CD4-positive, CD25-positive, alpha-beta regulatory T cell (primary cell): ENCODE results near the gene MN1. TPM values are rescaled to one million over a fixed set of nuclear protein-coding genes. Genes with fewer than 3 reads are reported as not detected.

Experiments
- ATAC-seq, 2 donors: fragments of 150-1000 bp; cut with Tn5 transposase; one replicate each; pipeline ENCODE4 v1.10.0; 2021; ENCODE audit warnings: low read depth in 2 of 2, moderate number of reproducible peaks in 2 of 2, moderate library complexity in 1 of 2
- DNase-seq, 3 donors: peaks; one replicate each; pipeline versions ENCODE4 v3.0.0 to v3.0.0-alpha.2; 2012 to 2022; ENCODE audit warnings: mixed read lengths in 1 of 3
- H3K27ac ChIP-seq: one replicate; pipeline ENCODE4 v1.7.0; 2013; ENCODE audit warnings: mild to moderate bottlenecking, low read length; ENCODE audit not compliant: insufficient read depth, poor library complexity, severe bottlenecking
- H3K27me3 ChIP-seq: one replicate; pipeline ENCODE4 v1.7.0; 2013; ENCODE audit warnings: low read length; ENCODE audit not compliant: control insufficient read depth, insufficient read depth
- H3K36me3 ChIP-seq: one replicate; pipeline ENCODE4 v1.7.0; 2013; ENCODE audit warnings: mild to moderate bottlenecking, low read length, moderate library complexity; ENCODE audit not compliant: control insufficient read depth, insufficient read depth
- H3K4me1 ChIP-seq: 2 replicates; pipeline ENCODE4 v1.7.0; 2013; ENCODE audit warnings: mild to moderate bottlenecking, low read length; ENCODE audit not compliant: insufficient read depth, control insufficient read depth, poor library complexity, severe bottlenecking
- H3K4me3 ChIP-seq: one replicate; pipeline ENCODE4 v1.7.0; 2013; ENCODE audit warnings: low read depth, mild to moderate bottlenecking, low read length, moderate library complexity
- H3K9me3 ChIP-seq, 2 experiments: 1 replicate in 1 of 2; 2 replicates in 1 of 2; pipeline ENCODE4 v1.7.0; 2013; ENCODE audit warnings: low read length in 2 of 2, mild to moderate bottlenecking in 1 of 2, moderate library complexity in 1 of 2; ENCODE audit not compliant: control insufficient read depth in 2 of 2
- H3K27ac Mint-ChIP-seq, 3 donors: one replicate each; pipeline ENCODE4 v1.8.0; 2020 to 2022; ENCODE audit warnings: mild to moderate bottlenecking in 3 of 3, mixed read lengths in 3 of 3, moderate library complexity in 2 of 3
- H3K27me3 Mint-ChIP-seq: one replicate; pipeline ENCODE4 v1.8.0; 2022; ENCODE audit warnings: mild to moderate bottlenecking, mixed read lengths
- H3K36me3 Mint-ChIP-seq: one replicate; pipeline ENCODE4 v1.8.0; 2020; ENCODE audit warnings: mixed read lengths
- H3K4me1 Mint-ChIP-seq, 4 donors: one replicate each; pipeline ENCODE4 v1.8.0; 2020 to 2022; ENCODE audit warnings: mixed read lengths in 4 of 4, mild to moderate bottlenecking in 1 of 4
- H3K4me3 Mint-ChIP-seq, 4 donors: one replicate each; pipeline ENCODE4 v1.8.0; 2020 to 2022; ENCODE audit warnings: mild to moderate bottlenecking in 4 of 4, mixed read lengths in 4 of 4, moderate library complexity in 3 of 4
- H3K9me3 Mint-ChIP-seq, 7 donors: one replicate each; pipeline ENCODE4 v1.8.0; 2020 to 2022; ENCODE audit warnings: mixed read lengths in 7 of 7, mild to moderate bottlenecking in 3 of 7, moderate library complexity in 2 of 7
- polyA plus RNA-seq, 4 donors: library from polyadenylated mRNA; unstranded; fragments of 300-500 nt; fragmentation: Illumina TruSeq; gene quantifications; one replicate each; pipeline ENCODE4 v1.2.3, GENCODE V29; 2021
- total RNA-seq: library from RNA; stranded (reverse); gene quantifications from one replicate; pipeline ENCODE4 v1.2.3, GENCODE V29; 2022

The MN1 gene
- total and polyA plus RNA-seq, 5 donors from 2014 or later, result 0.07 to 0.39 TPM; not detected in 3

GRCh38 chr22:27823221-27823620 lies 21.7 kb upstream of the MN1 start:
- DNase-seq, result no peak
- Mint-ChIP-seq H3K27me3 (no peaks in the 10 kb centered on the region), H3K4me3 (no peak overlapping the region), H3K27ac (no peak overlapping the region), H3K36me3 (no peaks in the 10 kb centered on the region), H3K4me1 (no peaks in the 10 kb centered on the region), H3K9me3 (peaks cover 0 to 1% (median 0%) of the 10 kb centered on the region in 7 donors)
- Histone ChIP-seq H3K4me3 (no peak overlapping the region), H3K27ac (no peak overlapping the region), H3K9me3 (no peaks in the 10 kb centered on the region), H3K36me3 (no peaks in the 10 kb centered on the region), H3K4me1 (no peaks in the 10 kb centered on the region), H3K27me3 (no peaks in the 10 kb centered on the region)
- no peak for ATAC-seq

- H3K4me3 Mint-ChIP-seq, result no peak overlapping the region
- Histone ChIP-seq H3K27me3 (no peaks in the 10 kb centered on the region), H3K9me3 (no peaks in the 10 kb centered on the region), H3K27ac (no peak overlapping the region), H3K36me3 (no peaks in the 10 kb centered on the region), H3K4me1 (no peaks in the 10 kb centered on the region), H3K4me3 (no peak overlapping the region)
- ATAC-seq (no peak), DNase-seq (no peak)
- no peaks in the 10 kb centered on the region for H3K9me3 Mint-ChIP-seq
- no peaks in the 10 kb centered on the region for H3K27me3 Mint-ChIP-seq
- no peak overlapping the region for H3K27ac Mint-ChIP-seq
- no peaks in the 10 kb centered on the region for H3K36me3 Mint-ChIP-seq
- H3K4me1 Mint-ChIP-seq, result no peaks in the 10 kb centered on the region
Measured at GRCh38 chr22:27820896-27821866, 19.6 kb upstream of the MN1 start.

- H3K36me3 ChIP-seq, result no peaks in the 10 kb centered on the region
- H3K4me1 ChIP-seq, result no peaks in the 10 kb centered on the region
- Mint-ChIP-seq H3K36me3 (no peaks in the 10 kb centered on the region), H3K27ac (no peak overlapping the region), H3K27me3 (peaks cover 3% of the 10 kb centered on the region), H3K9me3 (no peaks in the 10 kb centered on the region), H3K4me3 (no peak overlapping the region), H3K4me1 (no peaks in the 10 kb centered on the region)
- H3K27ac ChIP-seq, result no peak overlapping the region
- DNase-seq, result no peak
- H3K4me3 ChIP-seq, result no peak overlapping the region
- no peak for ATAC-seq
- H3K27me3 ChIP-seq, result no peaks in the 10 kb centered on the region
- no peaks in the 10 kb centered on the region for H3K9me3 ChIP-seq
Measured at GRCh38 chr22:27816552-27816951, 15.0 kb upstream of the MN1 start.

- DNase-seq, result no peak
- no peaks in the 10 kb centered on the region for H3K4me1 ChIP-seq
- ATAC-seq, result no peak
- no peaks in the 10 kb centered on the region for H3K9me3 ChIP-seq
- H3K9me3 Mint-ChIP-seq, result no peaks in the 10 kb centered on the region
- H3K4me3 Mint-ChIP-seq, result no peak overlapping the region
- no peaks in the 10 kb centered on the region for H3K4me1 Mint-ChIP-seq
- H3K36me3 ChIP-seq, result no peaks in the 10 kb centered on the region
- H3K4me3 ChIP-seq, result no peak overlapping the region
- peaks cover 7% of the 10 kb centered on the region for H3K27me3 Mint-ChIP-seq
- no peak overlapping the region for H3K27ac ChIP-seq
- no peaks in the 10 kb centered on the region for H3K27me3 ChIP-seq
- H3K36me3 Mint-ChIP-seq, result no peaks in the 10 kb centered on the region
- H3K27ac Mint-ChIP-seq, result no peak overlapping the region
Measured at GRCh38 chr22:27815826-27816530, 14.4 kb upstream of the MN1 start.

- no peaks in the 10 kb centered on the region for H3K9me3 ChIP-seq
- H3K4me1 ChIP-seq, result no peaks in the 10 kb centered on the region
- no peaks in the 10 kb centered on the region for H3K36me3 ChIP-seq
- ATAC-seq (no peak), DNase-seq (no peak)
- H3K27ac Mint-ChIP-seq, result no peak overlapping the region
- H3K27me3 ChIP-seq, result no peaks in the 10 kb centered on the region
- H3K36me3 Mint-ChIP-seq, result no peaks in the 10 kb centered on the region
- H3K4me1 Mint-ChIP-seq, result no peaks in the 10 kb centered on the region
- peaks cover 7% of the 10 kb centered on the region for H3K27me3 Mint-ChIP-seq
- H3K9me3 Mint-ChIP-seq, result no peaks in the 10 kb centered on the region
- no peak overlapping the region for H3K27ac ChIP-seq
- no peak overlapping the region for H3K4me3 Mint-ChIP-seq
- H3K4me3 ChIP-seq, result no peak overlapping the region
Measured at GRCh38 chr22:27814993-27815392, 13.4 kb upstream of the MN1 start.

- ATAC-seq (no peak), DNase-seq (no peak)
- Mint-ChIP-seq H3K36me3 (no peaks in the 10 kb centered on the region), H3K27me3 (peaks cover 14% of the 10 kb centered on the region), H3K4me3 (no peak overlapping the region), H3K27ac (no peak overlapping the region), H3K4me1 (no peaks in the 10 kb centered on the region), H3K9me3 (no peaks in the 10 kb centered on the region)
- Histone ChIP-seq H3K36me3 (no peaks in the 10 kb centered on the region), H3K27ac (no peak overlapping the region), H3K9me3 (no peaks in the 10 kb centered on the region), H3K4me3 (no peak overlapping the region), H3K27me3 (no peaks in the 10 kb centered on the region), H3K4me1 (no peaks in the 10 kb centered on the region)
Measured at GRCh38 chr22:27811778-27812177, 10.2 kb upstream of the MN1 start.

GRCh38 chr22:27810609-27811151 lies 9.1 kb upstream of the MN1 start:
- no peaks in the 10 kb centered on the region for H3K36me3 ChIP-seq
- peaks cover 15% of the 10 kb centered on the region for H3K27me3 Mint-ChIP-seq
- no peaks in the 10 kb centered on the region for H3K9me3 Mint-ChIP-seq
- H3K4me1 Mint-ChIP-seq, result peaks cover 0 to 1% (median 0%) of the 10 kb centered on the region in 4 donors
- H3K27me3 ChIP-seq, result no peaks in the 10 kb centered on the region
- no peak overlapping the region for H3K4me3 ChIP-seq
- H3K4me3 Mint-ChIP-seq, result no peak overlapping the region
- DNase-seq, result no peak
- H3K36me3 Mint-ChIP-seq, result no peaks in the 10 kb centered on the region
- no peak overlapping the region for H3K27ac ChIP-seq
- ATAC-seq, result no peak
- no peaks in the 10 kb centered on the region for H3K4me1 ChIP-seq
- no peaks in the 10 kb centered on the region for H3K9me3 ChIP-seq
- H3K27ac Mint-ChIP-seq, result no peak overlapping the region
